GM19328 (cell line): ENCODE measurements around the gene FNDC11.

Experiments used
- ATAC-seq: cut with Tn5 transposase; IDR thresholded peaks from one replicate; pipeline ENCODE4 v1.9.1; 2021; ENCODE audit warnings: mild to moderate bottlenecking, moderate library complexity; ENCODE audit not compliant: unreplicated experiment

The FNDC11 gene

GRCh38 chr20:63577317-63577894 lies 23.4 kb downstream of the FNDC11 start:
- ATAC-seq, result no peak

GRCh38 chr20:63578224-63579016 lies 24.5 kb downstream of the FNDC11 start:
- no peak for ATAC-seq

DNA sequence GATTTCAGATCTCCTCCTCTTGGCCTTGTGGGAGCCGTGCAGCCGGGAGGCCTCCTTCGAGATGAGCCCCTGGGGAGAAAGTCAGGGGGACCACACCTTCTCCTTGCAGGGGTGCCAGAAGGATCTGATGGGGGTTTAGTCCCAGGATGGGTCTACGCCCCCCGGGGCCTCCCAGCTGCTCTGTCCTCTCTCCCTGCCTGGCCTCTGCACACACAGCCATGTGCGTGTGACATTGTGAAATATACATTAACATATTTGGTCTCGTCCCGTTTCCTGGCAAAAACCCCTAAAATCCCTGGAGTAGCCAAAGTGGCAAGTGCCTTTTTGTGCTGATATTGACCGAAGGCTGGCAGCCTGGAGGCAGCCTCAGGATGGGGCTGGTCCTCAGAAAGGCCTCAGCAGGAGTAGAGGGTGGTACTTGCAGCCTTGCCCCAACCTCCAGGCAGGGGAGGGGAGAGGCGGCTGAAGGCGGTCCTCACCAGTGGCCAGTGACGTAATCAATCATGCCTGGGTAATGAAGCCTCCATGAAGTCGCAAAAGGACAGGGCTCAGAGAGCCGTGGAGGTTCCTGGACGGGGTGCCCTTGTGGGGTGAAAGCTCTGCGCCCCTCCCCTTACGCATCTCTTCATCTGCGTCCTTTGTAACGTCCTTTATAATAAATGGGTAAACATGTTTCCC lies 25.2 kb downstream of the FNDC11 start:
- ATAC-seq, result no peak

GRCh38 chr20:63580796-63581461 lies 27.0 kb downstream of the FNDC11 start:
- ATAC-seq, result no peak

DNA sequence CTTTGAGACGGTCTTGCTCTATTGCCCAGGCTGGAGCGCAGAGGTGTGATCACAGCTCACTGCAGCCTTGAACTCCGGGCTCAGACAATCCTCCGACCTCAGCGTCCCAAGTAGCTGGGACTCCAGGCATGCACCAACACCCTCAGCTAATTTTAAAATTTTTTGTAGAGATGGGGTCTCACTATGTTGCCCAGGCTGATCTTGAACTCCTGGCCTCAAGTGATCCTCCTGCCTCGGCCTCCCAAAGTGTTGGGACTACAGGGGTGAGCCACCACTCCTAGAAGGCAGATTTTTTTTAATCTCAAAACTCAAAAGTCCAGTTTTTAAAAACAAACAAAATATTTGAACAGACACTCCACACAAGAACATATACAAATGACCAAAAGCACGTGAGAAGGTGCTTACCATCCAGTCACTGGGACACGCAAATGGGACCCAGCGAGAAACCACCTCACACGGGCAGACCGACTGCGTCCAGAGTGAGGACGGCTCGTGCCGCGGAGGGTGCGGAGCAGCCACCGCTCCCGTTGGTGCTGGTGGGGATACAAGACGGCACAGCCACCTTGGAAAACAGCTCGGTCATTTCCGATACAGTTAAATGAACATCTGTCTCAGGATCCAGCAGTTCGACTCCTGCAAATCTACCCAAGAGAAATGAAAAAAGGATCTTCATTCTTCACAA lies 28.6 kb downstream of the FNDC11 start:
- ATAC-seq, result no peak

- ATAC-seq, result no peak
Observed at GRCh38 chr20:63585616-63586565, 31.9 kb downstream of the FNDC11 start.

DNA sequence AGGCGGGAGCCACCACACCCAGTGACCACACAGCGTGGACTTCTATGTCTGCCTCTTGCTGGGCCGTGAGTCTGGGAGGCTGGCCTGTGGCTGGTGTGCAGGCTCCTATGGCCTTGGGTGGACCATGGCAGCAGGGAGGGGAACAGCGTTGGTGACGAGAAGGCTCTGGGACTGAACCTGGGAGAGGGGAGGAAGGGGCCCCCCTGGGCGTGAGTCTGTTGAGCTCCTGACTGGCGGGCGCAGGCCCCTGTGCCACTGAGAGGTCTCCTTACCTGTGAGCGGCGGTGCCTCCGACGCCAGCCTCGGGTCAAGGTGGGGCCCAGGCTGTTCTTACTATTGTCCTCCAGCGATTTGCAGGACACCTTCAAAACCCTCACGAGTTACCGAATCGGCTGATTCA lies 32.8 kb downstream of the FNDC11 start:
- no peak for ATAC-seq

GRCh38 chr20:63587256-63587655 lies 33.3 kb downstream of the FNDC11 start:
- no peak for ATAC-seq

- no peak for ATAC-seq
Observed at GRCh38 chr20:63587776-63588591, 34.0 kb downstream of the FNDC11 start.

GRCh38 chr20:63588641-63589041 lies 34.7 kb downstream of the FNDC11 start:
- ATAC-seq, result no peak

GRCh38 chr20:63589261-63590217 lies 35.6 kb downstream of the FNDC11 start:
- no peak for ATAC-seq

GRCh38 chr20:63590218-63591146 lies 36.5 kb downstream of the FNDC11 start:
- ATAC-seq, result no peak

DNA sequence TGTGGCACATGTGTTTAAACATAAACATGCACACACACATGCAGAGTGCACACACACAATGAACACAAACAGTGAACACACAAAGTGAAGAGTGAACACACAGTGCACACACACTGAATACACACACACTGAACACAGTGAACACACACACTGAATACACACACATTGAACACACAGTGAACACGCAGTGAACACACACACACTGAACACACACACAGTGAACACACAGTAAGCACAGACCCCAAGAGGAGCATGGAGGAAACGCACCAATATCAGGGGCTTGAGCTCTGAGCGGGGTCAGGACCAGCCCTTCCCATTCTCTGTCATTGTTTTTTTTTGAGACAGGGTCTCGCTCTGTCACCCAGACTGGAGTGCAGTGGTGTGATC lies 37.2 kb downstream of the FNDC11 start:
- ATAC-seq, result no peak

GRCh38 chr20:63591786-63592355 lies 37.9 kb downstream of the FNDC11 start:
- ATAC-seq, result no peak

GRCh38 chr20:63592661-63593060 lies 38.7 kb downstream of the FNDC11 start:
- ATAC-seq, result no peak

DNA sequence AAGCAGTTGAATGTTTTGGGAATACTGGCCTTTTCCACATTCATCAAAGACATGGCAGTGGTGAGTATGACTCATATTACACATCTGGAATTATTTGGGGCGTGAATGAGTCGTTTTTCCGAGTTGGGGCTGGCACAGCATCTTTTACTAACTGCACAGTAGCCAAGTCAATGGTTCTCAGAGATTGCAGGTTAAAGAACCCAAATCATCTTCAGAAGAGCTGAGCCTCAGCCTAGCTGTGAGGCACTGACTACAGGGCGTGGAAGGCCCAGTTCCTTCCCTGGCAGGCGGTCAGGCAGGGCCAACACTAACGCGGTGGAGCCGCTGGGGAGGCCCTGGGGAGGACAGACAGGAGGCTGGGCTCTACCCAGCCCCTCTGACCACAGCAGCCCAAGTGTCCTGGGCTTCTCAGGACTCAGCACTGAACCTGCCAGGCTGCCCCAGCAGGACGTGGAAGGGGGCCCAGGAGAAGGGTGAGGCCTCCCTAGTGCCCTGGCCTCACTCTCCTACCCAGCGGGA lies 40.1 kb downstream of the FNDC11 start:
- ATAC-seq, result no peak
